ENCODE results near the gene PTCH2. TPM values are rescaled to one million over a fixed set of nuclear protein-coding genes. Genes with fewer than 3 reads are reported as not detected.

The PTCH2 gene
- total and polyA plus RNA-seq, 2 of the 13 experiments (the other 11 are each of a cell fraction or from before 2014, with no cell fraction given) = 0.60 to 1.5 TPM

- TF ChIP-seq CSRNP1 (CRISPR knock-in tag; IDR thresholded peaks at IDR 0.05) (no peak), IRF2 (CRISPR knock-in tag; IDR thresholded peaks at IDR 0.05) (0 out of 2 replicates have a peak, but pooled peaks have one; percentile 7), BRD4 (CRISPR knock-in tag; IDR thresholded peaks at IDR 0.05) (no peak), ZNF556 (CRISPR knock-in tag; IDR thresholded peaks at IDR 0.05; ENCODE audit: borderline replicate concordance) (no peak), ZNF569 (CRISPR knock-in tag; IDR thresholded peaks at IDR 0.05; ENCODE audit: borderline replicate concordance) (no peak), ZMYM3 (CRISPR knock-in tag; IDR thresholded peaks at IDR 0.05) (no peak), PAF1 (CRISPR knock-in tag; IDR thresholded peaks at IDR 0.05) (no peak), ZNF331 (CRISPR knock-in tag; IDR thresholded peaks at IDR 0.05) (no peak), ZNF883 (CRISPR knock-in tag; IDR thresholded peaks at IDR 0.05; ENCODE audit: not compliant biosample characterization) (no peak), NCOR1 (IDR thresholded peaks at IDR 0.05; ENCODE audit: borderline replicate concordance, low read length) (no peak), FOSL2 (CRISPR knock-in tag; IDR thresholded peaks at IDR 0.05) (no peak), AHR (CRISPR knock-in tag; IDR thresholded peaks at IDR 0.05) (0 out of 2 replicates have a peak, but pooled peaks have one; percentile 8), HBP1 (CRISPR knock-in tag; IDR thresholded peaks at IDR 0.05; ENCODE audit: low read depth) (no peak), ZNF710 (CRISPR knock-in tag; IDR thresholded peaks at IDR 0.05; ENCODE audit: borderline replicate concordance) (0 out of 2 replicates have a peak, but pooled peaks have one; percentile 23), ZBTB42 (CRISPR knock-in tag; IDR thresholded peaks at IDR 0.05) (no peak), ZNF234 (CRISPR knock-in tag; conservative IDR thresholded peaks at IDR 0.05) (no peak), HOXD1 (CRISPR knock-in tag; IDR thresholded peaks at IDR 0.05) (no peak), MEF2D (CRISPR knock-in tag; IDR thresholded peaks at IDR 0.05) (no peak), ZNF747 (CRISPR knock-in tag; IDR thresholded peaks at IDR 0.05; ENCODE audit: borderline replicate concordance) (no peak), ZNF546 (CRISPR knock-in tag; conservative IDR thresholded peaks at IDR 0.05) (no peak; the same call in 1 of the 2 replicates), FOXO4 (CRISPR knock-in tag; conservative IDR thresholded peaks at IDR 0.05) (no peak), REPIN1 (CRISPR knock-in tag; IDR thresholded peaks at IDR 0.05; ENCODE audit: borderline replicate concordance, low read depth) (no peak), ZNF709 (CRISPR knock-in tag; IDR thresholded peaks at IDR 0.05) (no peak), ZMYM4 (CRISPR knock-in tag; IDR thresholded peaks at IDR 0.05) (no peak)
Measured at GRCh38 chr1:44820328-44821239, 22.5 kb downstream of the PTCH2 start (continued).

Measured in HepG2 (cell line).